ENCODE results near the gene SPATA16.
"Not testable (repeated sequence)": the region's sequence is repeated elsewhere in the genome, so short reads cannot be mapped to it uniquely, and the experiment has no call there.

Gene SPATA16

GRCh38 chr3:173055228-173055933, 85.7 kb downstream of the SPATA16 start:
- no peak for DNase-seq

- DNase-seq, result no peak
These were observed 91.7 kb downstream of the SPATA16 start for GRCh38 chr3:173049360-173049759.

DNA sequence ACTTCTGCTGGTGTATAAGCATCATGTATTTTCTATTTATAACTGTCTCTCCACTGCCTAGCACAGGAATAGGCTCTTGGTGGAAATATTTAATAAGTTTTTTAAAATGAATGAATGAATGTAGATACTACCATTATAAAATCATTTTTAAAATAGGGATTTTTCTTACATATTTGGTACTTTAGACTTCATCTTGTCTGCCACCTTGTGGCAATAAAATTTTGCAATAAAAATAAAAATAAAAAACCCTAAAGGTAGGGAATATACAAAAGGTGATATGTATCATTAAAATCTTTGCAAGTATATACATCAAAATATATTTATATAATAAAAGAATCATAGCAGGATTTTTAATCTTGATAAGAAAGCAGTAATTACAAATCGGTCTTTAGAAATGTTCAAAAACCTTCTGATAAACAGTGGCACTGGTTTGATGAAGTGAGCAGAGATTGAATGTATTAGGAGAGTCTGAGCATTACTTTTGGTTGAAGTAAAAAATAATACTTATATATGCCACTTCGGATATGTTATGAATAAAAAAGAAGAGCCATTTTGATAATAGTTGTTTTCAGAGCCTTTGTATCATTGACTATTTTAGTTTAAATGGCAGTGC, 95.2 kb downstream of the SPATA16 start:
- DNase-seq, result peak; percentile 7

GRCh38 chr3:173044998-173045397, 96.0 kb downstream of the SPATA16 start:
- no peak for DNase-seq

GRCh38 chr3:173043757-173044156, 97.3 kb downstream of the SPATA16 start:
- no peak for DNase-seq

DNA sequence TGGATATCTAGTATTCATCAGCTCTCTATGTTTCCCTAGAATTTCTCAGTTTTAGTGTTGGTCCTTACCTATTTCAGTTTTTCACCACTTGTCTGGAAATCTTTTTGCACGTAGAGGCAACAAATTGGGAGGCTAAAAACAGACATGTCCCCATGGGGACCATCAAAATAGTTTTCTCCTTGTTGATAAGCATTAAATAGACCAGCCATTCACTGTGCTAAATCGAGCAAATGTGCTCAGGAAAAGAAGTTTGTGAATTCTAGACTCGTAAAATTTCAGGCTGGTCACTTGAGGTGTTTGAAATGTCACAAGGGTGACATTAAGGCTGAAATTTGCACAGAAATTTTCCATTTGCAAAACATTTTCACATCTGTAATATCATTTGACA, 102.6 kb downstream of the SPATA16 start:
- DNase-seq, result no peak

DNA sequence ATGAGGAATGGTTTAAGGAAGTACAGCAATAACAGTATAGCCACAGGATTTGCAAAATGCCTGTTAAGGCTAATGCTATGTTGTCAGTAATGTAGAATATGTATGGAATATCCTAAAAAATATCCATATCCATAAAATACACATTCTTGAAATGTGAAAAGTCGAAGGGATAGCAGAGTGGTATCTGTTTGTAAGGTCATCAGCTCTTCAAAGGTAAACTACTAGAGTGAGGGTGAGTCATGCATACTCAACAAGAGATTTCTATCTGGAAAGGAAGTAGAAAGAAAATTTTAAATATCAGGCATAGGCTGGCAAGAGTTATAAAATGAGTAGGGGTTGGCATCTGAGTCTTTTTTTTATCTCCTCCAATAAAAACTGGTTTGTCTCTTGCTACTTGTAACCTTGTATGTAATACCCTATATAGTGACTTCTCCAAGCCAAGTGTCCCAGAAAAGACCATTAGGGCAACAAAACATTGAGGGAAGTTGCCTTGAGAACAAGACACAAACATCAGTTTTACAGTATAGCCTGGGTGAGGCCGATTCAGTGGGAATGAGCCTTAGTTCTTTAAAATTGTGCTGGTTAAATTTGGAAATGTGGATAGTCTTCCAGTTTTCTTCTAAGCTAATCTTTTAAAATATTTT, 103.1 kb downstream of the SPATA16 start:
- DNase-seq, result no peak

- no peak for DNase-seq
These were observed 110.8 kb downstream of the SPATA16 start for GRCh38 chr3:173030273-173030672.

DNA sequence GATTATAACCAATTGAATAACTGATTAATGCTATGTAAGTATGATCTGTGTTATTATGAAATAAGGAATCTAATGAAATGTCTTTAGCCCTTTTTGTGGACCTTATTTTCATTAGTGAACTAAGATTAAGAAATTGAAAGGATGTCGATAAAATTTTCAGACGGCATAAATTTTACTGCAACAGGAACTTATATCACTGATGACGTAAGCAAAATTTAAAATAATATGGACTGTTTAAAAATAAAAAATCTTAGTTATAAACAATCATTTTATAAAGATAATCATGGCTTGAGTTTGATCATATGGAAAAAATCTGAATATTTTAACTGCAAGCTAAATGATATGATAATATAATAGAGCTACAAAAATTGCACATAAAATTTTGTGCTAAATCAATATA, 112.7 kb downstream of the SPATA16 start:
- no peak for DNase-seq

GRCh38 chr3:173027429-173027828, 113.6 kb downstream of the SPATA16 start:
- no peak for DNase-seq

DNA sequence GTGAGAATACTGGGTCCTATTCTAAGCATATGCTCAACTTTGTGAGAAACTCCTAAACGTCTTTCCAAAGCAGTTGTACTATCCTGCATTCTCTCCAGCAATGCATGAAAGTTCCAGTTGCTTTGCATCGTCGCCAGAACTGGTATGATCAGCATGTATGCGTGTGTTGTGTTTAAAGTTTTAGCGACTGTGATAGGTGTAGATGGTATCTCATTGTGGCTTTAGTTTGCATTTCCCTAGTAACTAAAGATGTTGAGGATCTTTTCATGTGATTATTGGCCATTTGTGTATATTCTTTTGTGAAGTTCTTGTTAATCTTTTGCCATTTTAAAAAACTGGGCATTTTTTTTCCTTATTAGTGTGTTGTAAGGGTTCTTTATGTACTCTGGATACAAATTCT, 115.1 kb downstream of the SPATA16 start:
- DNase-seq, result no peak

DNA sequence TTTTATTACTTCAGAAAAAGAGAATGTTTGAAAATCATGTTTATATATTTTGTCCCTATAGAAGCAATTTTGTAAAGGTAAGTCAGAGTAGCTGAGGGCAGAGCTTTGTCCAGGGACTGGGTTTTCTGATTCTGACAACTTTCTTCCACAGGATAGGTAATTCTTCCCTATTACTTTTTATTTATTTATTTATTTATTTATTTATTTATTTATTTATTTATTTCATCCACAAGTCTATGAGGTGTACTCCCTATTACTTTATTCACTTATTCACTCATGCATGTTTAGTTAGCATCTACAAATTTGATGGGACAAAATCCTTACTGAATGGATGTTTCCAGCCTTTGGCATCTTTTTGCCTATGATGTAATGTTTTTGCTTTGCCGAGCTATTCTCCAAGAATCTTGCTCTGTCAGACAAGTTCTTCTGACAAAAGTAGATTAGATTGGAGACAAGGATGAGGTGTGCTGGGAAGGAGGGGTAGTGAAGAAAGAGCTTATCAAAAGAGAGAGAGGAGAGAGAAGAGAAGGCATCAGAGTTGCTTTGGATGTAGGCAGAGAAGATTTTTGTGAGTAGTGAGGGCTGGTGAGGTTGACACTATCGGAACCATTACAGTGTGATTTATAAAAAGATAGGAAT, 119.4 kb downstream of the SPATA16 start:
- no peak for DNase-seq

DNA sequence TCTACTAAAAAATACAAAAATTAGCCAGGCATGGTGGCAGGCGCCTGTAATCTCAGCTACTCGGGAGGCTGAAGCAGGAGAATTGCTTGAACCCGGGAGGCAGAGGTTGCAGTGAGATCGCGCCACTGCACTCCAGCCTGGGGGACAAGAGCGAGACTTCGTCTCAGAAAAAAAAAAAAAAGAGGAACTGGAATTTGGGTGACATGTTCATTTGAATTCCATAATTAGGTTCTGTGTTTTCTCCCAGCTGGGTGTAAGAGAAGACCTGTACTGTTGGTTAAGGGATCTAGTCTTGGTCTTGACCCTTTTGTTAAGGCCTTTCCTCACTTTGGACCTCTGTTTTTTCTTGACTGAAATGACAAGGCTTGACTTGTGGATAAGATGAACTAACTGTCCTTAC, 120.9 kb downstream of the SPATA16 start:
- DNase-seq, result not testable (repeated sequence)

- no peak for DNase-seq
These were observed 121.7 kb downstream of the SPATA16 start for GRCh38 chr3:173019378-173019777.

DNA sequence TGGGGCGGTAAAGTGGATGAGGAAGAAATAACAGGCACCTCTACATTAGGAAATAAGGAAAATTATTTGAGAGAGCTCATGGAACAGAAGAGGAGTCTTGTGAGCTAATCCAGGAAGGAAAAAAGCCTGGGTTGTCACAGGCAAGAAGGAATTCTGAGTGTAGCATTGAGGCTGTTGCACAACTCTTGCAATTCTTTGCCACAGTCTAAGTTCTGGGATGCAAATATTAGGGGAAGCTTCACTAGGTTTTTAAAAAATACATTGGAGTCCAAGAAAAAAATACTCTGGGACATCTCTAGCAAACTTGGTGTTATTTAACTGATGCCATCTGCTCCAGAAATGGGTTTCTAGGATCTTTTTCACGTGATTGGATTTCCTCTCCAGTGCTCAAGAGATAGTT, 122.3 kb downstream of the SPATA16 start:
- DNase-seq, result no peak

DNA sequence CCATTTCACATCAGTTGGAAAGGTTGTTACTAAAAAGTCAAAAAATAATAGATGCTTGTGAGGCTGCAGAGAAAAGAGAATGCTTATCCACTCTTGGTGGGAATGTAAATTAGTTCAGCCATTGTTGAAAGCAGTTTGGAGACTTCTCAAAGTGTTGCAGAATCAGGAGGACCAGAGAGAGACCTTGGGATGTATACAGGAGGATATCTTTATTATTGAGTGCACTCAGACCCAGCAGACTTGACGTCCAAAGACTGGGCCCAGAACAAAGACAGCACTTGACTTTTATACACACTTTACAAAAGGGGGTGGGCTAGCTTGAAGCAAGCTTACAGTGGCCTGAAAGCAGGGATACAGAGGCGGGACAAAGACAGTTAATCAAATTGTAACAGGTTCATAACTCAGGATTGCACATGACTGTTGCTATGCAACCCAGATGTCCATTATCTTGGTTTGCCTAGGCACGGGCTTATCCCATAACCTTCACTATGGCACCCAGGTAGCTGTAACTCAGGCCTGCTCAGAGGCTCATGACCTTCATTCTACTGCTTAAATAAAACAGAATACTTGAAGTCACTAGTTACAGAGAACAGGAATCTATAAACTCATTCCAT, 127.7 kb downstream of the SPATA16 start:
- no peak for DNase-seq

- no peak for DNase-seq
These were observed 131.6 kb downstream of the SPATA16 start for GRCh38 chr3:173009410-173009809.

DNA sequence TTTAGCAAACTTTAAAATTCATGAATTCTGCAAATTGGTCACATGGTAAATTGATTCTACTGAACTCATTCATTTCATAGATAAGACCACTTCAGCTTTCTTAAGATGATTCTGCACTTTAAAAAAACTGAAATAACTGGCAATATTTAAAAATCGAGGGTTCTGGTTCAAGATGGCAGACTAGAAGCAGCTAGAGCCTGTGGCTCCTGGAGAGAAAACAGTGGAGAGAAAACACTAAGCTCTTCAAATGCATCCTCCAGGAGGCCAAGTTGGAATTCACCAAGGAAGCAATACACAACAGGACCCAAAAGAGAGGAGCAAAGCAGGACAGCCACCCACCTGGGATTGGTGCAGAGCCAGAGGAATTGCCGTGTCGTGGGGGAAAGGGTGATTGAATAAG, 132.1 kb downstream of the SPATA16 start:
- DNase-seq, result no peak

DNA sequence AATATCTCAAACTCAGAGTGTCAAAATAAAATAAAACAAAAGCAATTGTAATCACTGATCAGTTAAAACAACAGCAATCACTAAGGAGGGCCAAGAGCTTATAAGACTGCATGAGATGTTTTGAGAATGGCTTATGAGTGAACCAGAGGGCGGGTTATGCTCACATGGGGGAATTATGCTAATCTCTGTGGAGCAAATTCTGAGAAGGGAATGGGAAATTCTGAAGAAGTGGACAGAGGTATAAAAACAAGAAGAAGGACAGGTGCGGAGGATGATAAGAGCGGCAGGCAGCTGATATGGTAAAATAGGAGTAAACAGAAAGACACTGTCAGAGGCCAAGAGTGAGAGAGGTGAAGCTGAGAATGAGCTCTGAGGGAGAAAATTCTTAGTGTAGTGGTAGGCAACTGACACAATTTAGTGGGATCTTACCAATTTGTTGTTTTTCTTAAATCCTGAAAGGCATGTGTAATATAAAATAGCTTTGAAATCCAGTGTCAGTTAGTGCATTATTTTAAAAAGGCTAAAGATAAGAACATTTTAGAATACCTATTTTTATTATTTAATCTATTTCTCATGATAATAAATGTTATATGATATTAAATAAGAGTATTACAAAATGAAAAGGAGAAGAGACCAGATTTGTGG, 133.8 kb downstream of the SPATA16 start:
- no peak for DNase-seq

- DNase-seq, result no peak
These were observed 135.0 kb downstream of the SPATA16 start for GRCh38 chr3:173006006-173006405.

DNA sequence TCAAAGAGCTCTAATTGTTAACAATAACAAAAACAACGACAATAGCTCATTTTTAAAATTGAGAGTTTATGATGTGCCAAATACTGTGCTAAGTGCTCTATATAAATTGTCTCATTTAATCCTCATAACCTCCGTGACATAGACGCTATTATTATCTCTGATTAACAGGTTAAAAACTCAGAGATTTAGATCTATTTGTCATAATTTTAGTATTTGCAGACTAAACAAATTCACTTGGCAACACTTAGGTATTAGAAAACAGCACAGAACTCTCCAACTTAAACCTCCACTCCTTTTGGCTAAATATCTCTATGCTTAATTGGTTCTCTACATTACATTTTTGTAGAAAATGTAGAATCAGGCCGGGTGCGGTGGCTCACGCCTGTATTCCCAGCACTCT, 136.4 kb downstream of the SPATA16 start:
- no peak for DNase-seq

DNA sequence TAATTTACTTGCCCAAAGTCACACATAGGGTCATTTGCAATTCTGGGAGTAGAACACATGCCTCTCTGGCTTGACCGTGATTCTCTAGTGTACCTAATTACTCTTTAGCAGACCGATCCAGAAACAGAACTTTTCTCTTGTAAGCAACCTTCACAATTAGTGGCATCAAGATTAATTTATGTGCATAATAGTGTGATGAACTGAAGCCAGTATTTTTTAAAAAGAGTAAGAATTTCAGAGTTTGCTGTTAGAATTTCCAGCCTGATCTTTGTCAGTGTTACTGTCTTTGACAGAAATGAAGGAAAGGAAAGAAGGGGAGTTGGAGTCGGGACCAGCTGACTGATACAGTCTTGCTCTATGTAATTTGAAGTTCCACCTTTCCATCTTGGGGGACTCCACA, 137.1 kb downstream of the SPATA16 start:
- DNase-seq, result no peak

DNA sequence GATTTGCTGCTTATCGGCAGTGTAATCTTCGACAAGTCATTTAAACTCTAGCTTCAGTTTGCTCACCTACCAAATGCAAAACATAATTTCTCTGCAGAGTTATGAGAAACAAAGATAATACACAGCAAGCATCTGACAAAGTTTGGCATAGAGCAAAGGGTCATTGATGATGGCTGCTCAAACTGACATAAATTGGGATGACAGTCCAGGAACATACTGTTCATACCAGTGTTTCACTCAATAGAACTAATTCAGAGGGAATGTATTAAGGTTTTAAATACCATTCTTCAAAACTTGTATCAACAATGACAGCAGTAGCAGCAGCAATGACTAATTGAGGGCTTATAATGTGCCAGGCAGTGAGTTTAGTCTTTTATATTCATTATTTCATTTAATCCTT, 137.6 kb downstream of the SPATA16 start:
- no peak for DNase-seq
